Caco-2 (cell line): Measurements from ENCODE around the gene SLC25A15. TPM values are rescaled to one million over a fixed set of nuclear protein-coding genes. Genes with fewer than 3 reads are reported as not detected.

ENCODE experiments used
- microRNA-seq: library from miRNA; unstranded; fragments of <30 nt; microRNA quantifications from one replicate; pipeline ENCODE4 v1.2.0, GENCODE V29; 2022
- total RNA-seq: library from RNA; stranded (reverse); gene quantifications from 2 replicates; pipeline ENCODE4 v1.2.3, GENCODE V29; 2022

Gene SLC25A15
- total RNA-seq, 1 experiment from 2014 or later, result 27.4 TPM

Small RNA genes lying within 50 kb of the gene (microRNA-seq; reads per million reads assigned to microRNA genes)
- not detected for gene MIR621

Other genes with a start within 250 kb of the SLC25A15 start
- gene FOXO1, start 123.0 kb upstream of the SLC25A15 start, total RNA-seq, result 10.4 and 11.4 TPM in 2 replicates
- gene MRPS31, start 18.4 kb upstream of the SLC25A15 start, total RNA-seq, result 34.4 and 37.0 TPM in 2 replicates
- 108 and 116 TPM in 2 replicates for gene ELF1, start 229.7 kb downstream of the SLC25A15 start, total RNA-seq